ENCODE data around the gene OBSCN. TPM values are rescaled to one million over a fixed set of nuclear protein-coding genes. Genes with fewer than 3 reads are reported as not detected.
A peak's percentile ranks its signal among the peaks of the same experiment; 100 is the strongest.

The OBSCN gene
- total and polyA plus RNA-seq, 10 of the 15 experiments (the other 5 are each of a cell fraction or from before 2014, with no cell fraction given) = 0.01 to 0.36 (median 0.08) TPM; not detected in 2

GRCh38 chr1:228165372-228166169 lies 42.3 kb upstream of the OBSCN start, which contains the start of gene IBA57 (continued):
- TF ChIP-seq SUZ12 (IDR thresholded peaks at IDR 0.05; ENCODE audit: unreplicated experiment) = no peak
- no peak for TF ChIP-seq RBBP5 (conservative IDR thresholded peaks at IDR 0.05)
- TF ChIP-seq IRF5 (IDR thresholded peaks at IDR 0.05; ENCODE audit: borderline replicate concordance) = no peak
- TF ChIP-seq CEBPZ (IDR thresholded peaks at IDR 0.05; ENCODE audit: low read depth, low read length) = no peak
- peak; percentile 84 for TF ChIP-seq POU2F2 (IDR thresholded peaks at IDR 0.05; ENCODE audit: borderline replicate concordance, low read depth, low read length)
- no peak for TF ChIP-seq CBX3 (IDR thresholded peaks at IDR 0.05; ENCODE audit: borderline replicate concordance, low read depth)
- peak; percentile 96 for TF ChIP-seq CREM (IDR thresholded peaks at IDR 0.05; ENCODE audit: low read depth)
- no peak for TF ChIP-seq GABPA (IDR thresholded peaks at IDR 0.05; ENCODE audit: low read depth)
- TF ChIP-seq ZBTB4 (CRISPR knock-in tag; IDR thresholded peaks at IDR 0.05) = peak; percentile 92
- peak; percentile 100 for TF ChIP-seq GATAD2B (conservative IDR thresholded peaks at IDR 0.05; ENCODE audit: low read depth)
- TF ChIP-seq CEBPB (IDR thresholded peaks at IDR 0.05; ENCODE audit: borderline replicate concordance in 1 of 2, low read depth in 2 of 2, low read length in 2 of 2) = no peak
- peak; percentile 97 for TF ChIP-seq SMARCA5 (IDR thresholded peaks at IDR 0.05)
- peak; percentile 57 for TF ChIP-seq SIN3A (IDR thresholded peaks at IDR 0.05; ENCODE audit: low read depth, low read length)
- no peak for TF ChIP-seq CUX1 (IDR thresholded peaks at IDR 0.05; ENCODE audit: insufficient replicate concordance, low read depth, low read length)
- no peak for TF ChIP-seq SMC3 (IDR thresholded peaks at IDR 0.05; ENCODE audit: borderline replicate concordance, low read length)
